Measurements from ENCODE around the gene FCSK.

The FCSK gene

DNA sequence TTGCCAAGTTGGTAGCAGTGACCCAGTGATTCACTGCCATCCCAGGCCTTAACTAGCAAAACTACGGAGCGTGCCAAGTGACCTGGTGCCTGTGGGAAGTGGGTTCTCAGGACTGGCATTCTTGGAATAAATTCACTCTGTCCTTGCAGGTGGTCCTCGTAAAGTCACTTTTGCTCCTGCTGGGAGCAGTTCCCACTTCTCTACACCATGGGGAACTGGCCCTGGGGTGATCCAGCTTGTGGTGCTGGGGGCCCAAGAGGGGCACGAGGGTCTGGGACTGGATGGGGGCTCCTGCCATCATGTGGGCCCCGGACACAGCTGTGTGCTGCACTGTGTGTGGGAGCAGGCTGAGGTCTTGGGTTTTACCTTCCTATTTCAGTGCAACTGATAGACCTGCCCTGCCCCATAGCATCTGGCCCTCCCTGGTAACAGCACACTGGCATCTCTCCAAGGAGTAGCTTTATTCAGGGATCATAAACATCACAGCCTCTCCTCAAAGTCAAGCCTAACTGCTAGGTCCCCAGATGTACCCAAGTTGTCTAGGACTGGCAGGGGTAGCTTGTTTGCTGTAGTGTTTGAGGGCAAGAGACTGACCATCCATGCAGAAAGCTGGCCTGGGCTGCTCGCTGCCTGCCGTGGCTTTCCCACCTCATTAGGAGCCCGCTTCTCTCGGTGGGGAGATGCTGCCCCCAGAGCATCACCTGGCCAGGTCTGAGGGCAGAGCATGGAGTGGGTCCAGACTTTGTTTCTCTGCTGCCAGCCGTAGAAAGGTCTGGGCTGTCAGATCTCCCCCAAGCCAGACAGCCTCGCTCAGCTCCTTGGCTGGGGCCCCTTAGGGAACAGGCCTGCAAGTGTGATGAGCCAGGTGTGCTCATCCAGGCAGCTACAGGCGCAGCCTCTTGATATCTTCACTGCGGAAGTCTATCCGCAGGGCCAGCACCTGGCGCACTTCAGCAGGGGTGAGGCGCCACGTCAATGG, 26.0 kb downstream of the FCSK start:
- DNase-seq: no peak

- DNase-seq: no peak
Measured at GRCh38 chr16:70481929-70482536, 27.6 kb downstream of the FCSK start.

DNA sequence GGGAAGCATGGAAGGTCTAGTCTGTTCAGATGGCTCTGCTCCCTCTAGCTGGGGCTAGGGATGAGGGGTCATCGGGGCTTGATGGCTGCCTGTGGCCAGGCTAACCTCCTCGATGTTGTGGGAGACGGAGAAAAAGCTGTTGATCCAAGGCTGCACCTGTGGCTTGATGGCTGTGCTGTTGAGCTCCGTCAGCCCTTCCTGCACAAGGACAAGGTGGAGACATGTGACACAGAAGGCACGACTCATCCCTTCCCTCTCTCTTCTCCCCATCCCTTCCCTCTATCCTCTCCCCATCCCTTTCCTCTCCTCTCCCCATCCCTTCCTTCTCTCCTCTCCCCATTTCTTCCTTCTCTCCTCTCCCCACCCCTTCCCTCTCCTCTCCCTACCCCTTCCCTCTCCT, 28.2 kb downstream of the FCSK start:
- no peak for DNase-seq

- DNase-seq: no peak
Measured at GRCh38 chr16:70483426-70483825, 29.0 kb downstream of the FCSK start.

- no peak for DNase-seq
Measured at GRCh38 chr16:70484867-70485266, 30.5 kb downstream of the FCSK start.

GRCh38 chr16:70490261-70490660, 35.9 kb downstream of the FCSK start:
- peak; percentile 40 to 50 (median 41) for DNase-seq

DNA sequence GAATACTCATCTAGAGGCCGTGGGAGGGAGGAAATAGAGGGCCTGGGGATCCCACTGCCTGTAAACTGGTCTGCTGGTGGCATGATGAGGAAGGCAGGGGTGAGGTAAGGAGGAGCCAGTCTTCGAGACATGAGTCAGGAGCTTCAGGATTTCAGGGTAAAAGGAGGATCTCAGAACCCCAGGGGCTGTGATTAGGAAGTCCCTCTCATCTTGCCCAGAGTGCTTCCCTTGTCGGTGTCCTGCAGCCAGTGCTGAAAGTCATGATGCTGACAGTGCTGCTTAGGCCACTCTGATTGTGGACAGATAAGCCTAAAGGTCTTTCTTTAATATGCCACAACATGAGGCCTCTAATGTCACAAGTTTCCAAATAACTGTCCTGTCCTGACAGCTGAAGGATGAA, 39.4 kb downstream of the FCSK start:
- peak; percentile 54 to 74 (median 54) for DNase-seq

DNA sequence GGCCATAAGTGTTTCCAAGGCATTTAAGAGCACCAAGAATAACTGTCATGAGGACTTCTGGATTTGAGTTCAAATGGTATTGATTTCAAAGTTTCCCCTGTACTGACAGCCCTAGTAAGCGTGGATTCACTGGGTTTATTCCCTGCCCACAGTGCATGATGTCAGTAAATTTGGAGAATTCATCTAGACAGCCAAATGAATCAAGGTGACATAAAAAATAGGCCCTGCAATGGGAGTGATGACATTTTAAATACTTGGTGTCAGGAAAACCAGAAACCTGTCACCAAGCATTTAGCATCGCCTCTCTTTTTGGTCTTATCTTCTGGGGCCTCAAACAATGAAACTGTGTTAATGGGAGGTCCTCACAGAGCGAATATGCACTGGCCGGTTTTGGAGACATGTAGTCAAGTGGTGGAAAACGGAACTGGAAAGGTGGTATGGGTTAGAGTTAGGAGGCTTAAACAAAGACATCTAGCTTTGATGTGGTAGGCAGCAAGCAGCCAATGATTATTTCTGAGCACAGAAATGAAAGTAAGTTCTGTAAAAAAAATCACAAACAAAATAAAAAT, 39.9 kb downstream of the FCSK start:
- no peak for DNase-seq

DNA sequence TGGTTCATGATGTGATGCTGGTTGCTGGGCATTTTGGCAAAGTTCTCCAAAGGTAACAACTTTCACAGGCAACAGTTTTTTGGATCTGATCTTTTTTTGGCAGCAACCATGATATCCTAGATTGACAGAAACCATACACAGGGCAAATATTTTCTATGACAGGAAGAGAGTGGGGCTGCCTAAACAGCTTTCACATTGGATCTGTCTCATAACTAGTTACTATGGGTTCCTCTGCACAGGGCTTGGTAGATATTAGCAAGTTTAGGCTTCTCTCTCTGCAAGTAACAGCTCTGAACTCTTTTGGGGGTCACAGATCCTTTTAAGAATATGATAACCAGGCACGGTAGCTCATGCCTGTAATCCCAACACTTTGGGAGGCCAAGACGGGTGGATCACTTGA, 40.4 kb downstream of the FCSK start:
- no peak for DNase-seq

- DNase-seq: no peak
Measured at GRCh38 chr16:70495425-70496182, 41.2 kb downstream of the FCSK start.

- DNase-seq: no peak
Measured at GRCh38 chr16:70496513-70496912, 42.1 kb downstream of the FCSK start.

GRCh38 chr16:70508752-70509151, 54.4 kb downstream of the FCSK start:
- peak; percentile 31 to 60 (median 56) for DNase-seq

GRCh38 chr16:70510216-70510615, 55.8 kb downstream of the FCSK start:
- DNase-seq: no peak

DNA sequence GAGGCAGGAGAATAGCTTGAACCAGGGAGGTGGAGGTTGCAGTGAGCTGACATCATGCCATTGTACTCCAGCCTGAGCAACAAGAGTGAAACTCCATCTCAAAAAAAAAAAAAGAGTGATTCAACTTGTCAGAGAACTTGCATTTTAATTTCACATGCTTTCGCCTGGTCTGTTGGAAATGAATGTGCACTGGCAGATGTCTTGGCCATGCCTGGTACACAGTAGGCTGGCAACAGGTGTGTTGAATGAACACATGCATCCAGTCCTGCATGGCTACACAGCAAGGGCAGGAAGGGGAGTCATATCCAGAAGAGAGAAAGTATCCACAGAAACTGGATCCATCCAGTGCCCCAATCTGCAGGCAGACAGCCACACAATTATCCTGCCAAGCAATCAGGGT, 57.4 kb downstream of the FCSK start:
- no peak for DNase-seq

GRCh38 chr16:70512456-70512855, 58.1 kb downstream of the FCSK start:
- no peak for DNase-seq

- DNase-seq: peak; percentile 38 to 89 (median 83)
Measured at GRCh38 chr16:70520612-70521297, 66.4 kb downstream of the FCSK start.

DNA sequence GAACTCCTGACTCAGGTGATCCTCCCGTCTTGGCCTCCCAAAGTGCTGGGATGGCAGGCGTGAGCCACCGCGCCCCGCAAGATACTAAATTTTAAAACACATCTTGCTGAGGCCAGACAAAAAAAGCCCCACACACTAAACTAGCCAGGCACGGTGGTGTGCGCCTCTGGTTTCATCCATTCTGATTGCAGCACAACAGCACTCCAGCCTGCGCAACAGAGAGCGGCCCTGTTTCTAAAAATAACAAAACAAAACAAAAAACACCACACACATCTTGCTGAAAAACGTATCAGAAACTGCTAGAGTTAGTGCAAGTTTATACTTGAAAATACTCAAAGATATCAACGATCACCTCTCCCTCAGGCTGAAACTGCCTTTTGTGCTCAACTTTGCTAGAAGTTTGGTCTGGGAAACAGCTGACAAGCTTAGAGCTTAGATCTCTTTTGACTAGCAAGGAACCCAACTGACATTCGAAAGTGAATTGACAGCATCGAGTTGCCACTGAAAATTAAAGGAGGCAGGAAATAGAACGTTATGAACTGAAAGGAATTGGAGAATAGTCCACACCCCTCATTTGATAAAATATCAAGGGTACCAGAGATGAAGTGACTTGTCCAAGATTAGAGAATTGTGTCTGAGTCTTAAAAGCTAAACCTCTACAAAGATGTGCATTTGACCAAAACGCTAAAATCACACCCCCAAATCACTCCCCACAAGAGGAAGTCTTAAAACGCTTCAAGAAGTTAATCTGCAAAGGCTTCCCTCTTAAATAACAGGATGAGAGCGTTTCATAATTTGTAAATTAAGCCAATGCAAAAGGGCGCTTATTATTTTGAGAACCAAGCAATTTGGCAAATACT, 68.1 kb downstream of the FCSK start:
- DNase-seq: peak; percentile 13 to 27 (median 22)

GRCh38 chr16:70523076-70523742, 68.8 kb downstream of the FCSK start, which contains the start of gene COG4:
Gene COG4 (minus strand): TSS chr16:70523554. CDS start chr16:70523543, 11 bp downstream.
- DNase-seq: peak; percentile 93 to 94 (median 93)

DNA sequence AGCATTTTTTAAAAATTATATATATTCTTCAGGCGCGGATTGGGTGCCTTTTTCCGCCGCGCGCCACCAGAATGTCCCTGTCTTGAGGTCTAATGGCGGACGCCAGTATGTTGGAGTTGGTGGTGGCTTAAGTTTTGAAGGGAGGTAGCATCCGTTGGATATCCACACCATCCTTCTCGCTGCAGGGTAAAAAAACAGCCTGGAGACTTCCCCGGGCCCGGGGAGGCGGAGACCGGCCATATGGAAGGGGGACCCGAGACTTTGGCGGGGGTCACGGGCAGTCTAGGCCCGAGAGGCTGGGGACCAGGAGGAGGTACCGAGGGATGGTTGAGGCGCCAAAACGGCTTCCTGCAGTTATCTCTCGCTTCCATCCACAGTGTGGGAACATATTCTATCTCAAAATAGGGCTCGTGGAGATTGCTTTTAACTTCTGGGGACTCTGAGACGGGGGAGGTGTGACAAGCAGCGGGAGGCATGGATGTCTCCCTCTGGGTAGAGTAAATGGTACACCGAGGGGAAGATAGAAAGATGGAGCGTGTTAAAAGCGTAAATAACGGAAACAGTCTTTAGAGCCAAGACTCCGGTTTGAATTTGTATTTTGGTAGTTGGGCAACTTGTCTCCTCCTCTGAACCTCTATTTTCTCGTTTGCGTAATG, 69.5 kb downstream of the FCSK start, which contains the start of gene SF3B3:
Gene SF3B3 (plus strand): TSS at position 74 of the 656 bp plus-strand sequence. CDS start 2,841 bp downstream, outside the sequence.
- peak in 1 of 3 donors; percentile 81 for DNase-seq

GRCh38 chr16:70524399-70524825, 70.0 kb downstream of the FCSK start:
- peak in 1 of 3 donors; percentile 49 for DNase-seq
